ENCODE measurements around the gene METTL1.

GRCh38 chr12:57726151-57726883, 45.6 kb downstream of the METTL1 start:
- TF ChIP-seq POLR2A (IDR thresholded peaks at IDR 0.05) (no peak), CTCF (IDR thresholded peaks at IDR 0.05) (peak; percentile 12 to 51 (median 36))
